ENCODE measurements around the gene TDRD12.
"Not testable (repeated sequence)": the region's sequence is repeated elsewhere in the genome, so short reads cannot be mapped to it uniquely, and the experiment has no call there.

The TDRD12 gene

GRCh38 chr19:32694316-32694715, 25.3 kb upstream of the TDRD12 start:
- FAIRE-seq: not testable (repeated sequence)

GRCh38 chr19:32694851-32695250, 24.7 kb upstream of the TDRD12 start:
- FAIRE-seq: not testable (repeated sequence)

GRCh38 chr19:32695506-32695905, 24.1 kb upstream of the TDRD12 start:
- not testable (repeated sequence) for FAIRE-seq

GRCh38 chr19:32696771-32697170, 22.8 kb upstream of the TDRD12 start:
- FAIRE-seq: not testable (repeated sequence)

GRCh38 chr19:32700129-32700528, 19.4 kb upstream of the TDRD12 start:
- FAIRE-seq: not testable (repeated sequence)

- no peak for FAIRE-seq
These were observed 17.6 kb upstream of the TDRD12 start for GRCh38 chr19:32702010-32702409.

GRCh38 chr19:32704006-32704405, 15.6 kb upstream of the TDRD12 start:
- FAIRE-seq: not testable (repeated sequence)

GRCh38 chr19:32708457-32708856, 11.1 kb upstream of the TDRD12 start:
- FAIRE-seq: no peak

GRCh38 chr19:32709032-32709431, 10.5 kb upstream of the TDRD12 start:
- FAIRE-seq: no peak

GRCh38 chr19:32711747-32712146, 7.8 kb upstream of the TDRD12 start:
- FAIRE-seq: no peak

- FAIRE-seq: not testable (repeated sequence)
These were observed 3.4 kb upstream of the TDRD12 start for GRCh38 chr19:32716203-32716602.

- FAIRE-seq: no peak
These were observed 2.1 kb upstream of the TDRD12 start for GRCh38 chr19:32717496-32717895.

GRCh38 chr19:32718286-32718685, 1.3 kb upstream of the TDRD12 start:
- no peak for FAIRE-seq

- no peak for FAIRE-seq
These were observed 809 bp downstream of the TDRD12 start for GRCh38 chr19:32720216-32720935.

GRCh38 chr19:32720936-32721250, 1.3 kb downstream of the TDRD12 start:
- no peak for FAIRE-seq

GRCh38 chr19:32735936-32736335, 16.4 kb downstream of the TDRD12 start:
- FAIRE-seq: no peak

GRCh38 chr19:32743021-32743420, 23.5 kb downstream of the TDRD12 start:
- no peak for FAIRE-seq

- no peak for FAIRE-seq
These were observed 23.9 kb downstream of the TDRD12 start for GRCh38 chr19:32743447-32743846.

- FAIRE-seq: no peak
These were observed 25.2 kb downstream of the TDRD12 start for GRCh38 chr19:32744555-32745325.

GRCh38 chr19:32745594-32746251, 26.2 kb downstream of the TDRD12 start:
- FAIRE-seq: not testable (repeated sequence)

- FAIRE-seq: not testable (repeated sequence)
These were observed 27.1 kb downstream of the TDRD12 start for GRCh38 chr19:32746631-32747196.

- FAIRE-seq: no peak
These were observed 28.9 kb downstream of the TDRD12 start for GRCh38 chr19:32748497-32748896.

- FAIRE-seq: no peak
These were observed 29.4 kb downstream of the TDRD12 start for GRCh38 chr19:32748948-32749347.
